Activated naive CD4-positive, alpha-beta T cell treated with anti-CD3 and anti-CD28 coated beads, Interleukin-2, amount 50 U/mL, for 72 hours (primary cell): Measurements from ENCODE around the gene TLL1. TPM values are rescaled to one million over a fixed set of nuclear protein-coding genes. Genes with fewer than 3 reads are reported as not detected.
A peak's percentile ranks its signal among the peaks of the same experiment; 100 is the strongest.

Source experiments
- ATAC-seq, 2 donors: fragments of 150-1000 bp; cut with Tn5 transposase; 2 replicates each; pipeline ENCODE4 v1.10.0; 2021; ENCODE audit warnings: mild to moderate bottlenecking in 2 of 2, moderate library complexity in 2 of 2
- DNase-seq, 2 donors: peaks; one replicate each; pipeline ENCODE4 v3.0.0; 2021 to 2022; ENCODE audit warnings: low spot score in 2 of 2
- H3K27ac Mint-ChIP-seq, 2 donors: one replicate each; pipeline ENCODE4 v1.8.0; 2022; ENCODE audit warnings: mild to moderate bottlenecking in 2 of 2, mixed read lengths in 2 of 2
- H3K36me3 Mint-ChIP-seq, 2 donors: one replicate each; pipeline ENCODE4 v1.8.0; 2022; ENCODE audit warnings: mixed read lengths in 2 of 2
- H3K9me3 Mint-ChIP-seq, 2 donors: one replicate each; pipeline ENCODE4 v1.8.0; 2022; ENCODE audit warnings: mixed read lengths in 2 of 2
- total RNA-seq, 2 donors: library from RNA; stranded (reverse); gene quantifications; one replicate each; pipeline ENCODE4 v1.2.3, GENCODE V29; 2022

The TLL1 gene
- total RNA-seq, 2 donors from 2014 or later = not detected

GRCh38 chr4:165994701-165995100, 121.7 kb downstream of the TLL1 start:
- no peak overlapping the region for H3K27ac Mint-ChIP-seq
- no peak for DNase-seq
- H3K36me3 Mint-ChIP-seq = no peaks in the 10 kb centered on the region
- ATAC-seq = no peak
- H3K9me3 Mint-ChIP-seq = peaks cover 2 to 3% of the 10 kb centered on the region in 2 donors

GRCh38 chr4:166003811-166004210, 130.8 kb downstream of the TLL1 start:
- ATAC-seq (no peak), DNase-seq (no peak)
- H3K27ac Mint-ChIP-seq = no peak overlapping the region
- H3K36me3 Mint-ChIP-seq = no peaks in the 10 kb centered on the region
- peaks cover 3% of the 10 kb centered on the region in 2 donors for H3K9me3 Mint-ChIP-seq

DNA sequence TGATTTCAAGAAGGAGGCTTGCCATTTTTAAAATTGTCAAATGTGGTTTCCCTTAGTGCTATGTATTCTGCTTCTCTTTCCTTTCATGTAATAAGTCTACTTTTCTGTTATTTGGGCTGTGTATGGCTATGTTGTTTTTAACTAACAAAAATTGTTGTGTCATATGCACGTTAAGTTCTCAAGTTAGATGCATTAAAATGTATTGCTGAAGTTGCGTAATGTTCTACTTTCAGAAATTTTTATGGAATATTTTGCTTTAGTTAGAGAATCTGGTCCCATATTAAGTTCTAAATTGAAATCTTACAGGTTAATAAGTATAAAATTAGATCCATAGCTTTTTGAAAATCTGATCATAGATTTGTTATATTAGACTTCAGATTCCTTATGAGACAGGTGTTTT, 133.2 kb downstream of the TLL1 start:
- ATAC-seq (no peak), DNase-seq (no peak)
- no peak overlapping the region for H3K27ac Mint-ChIP-seq
- peaks cover 0 to 3% of the 10 kb centered on the region in 2 donors for H3K9me3 Mint-ChIP-seq
- no peaks in the 10 kb centered on the region for H3K36me3 Mint-ChIP-seq

DNA sequence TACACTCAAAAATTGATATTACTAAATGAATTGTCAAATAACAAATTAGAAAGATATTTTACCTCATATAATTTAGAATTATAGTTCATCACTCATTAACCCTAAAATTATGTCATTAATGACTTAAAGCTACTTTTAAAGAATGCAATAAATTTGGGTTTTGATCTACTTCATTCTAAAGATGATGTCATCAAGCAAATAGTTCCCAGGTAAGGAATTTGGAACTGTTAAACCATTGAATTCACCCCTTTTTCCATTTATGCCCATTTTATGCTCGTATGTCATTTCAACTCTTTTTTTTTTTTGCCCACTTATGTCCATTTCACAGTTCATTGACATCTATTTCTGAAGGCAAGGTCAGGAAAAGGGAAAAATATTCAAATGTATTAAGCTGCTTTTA, 135.5 kb downstream of the TLL1 start:
- peaks cover 7 to 10% of the 10 kb centered on the region in 2 donors for H3K9me3 Mint-ChIP-seq
- no peaks in the 10 kb centered on the region for H3K36me3 Mint-ChIP-seq
- ATAC-seq (no peak), DNase-seq (no peak)
- no peak overlapping the region for H3K27ac Mint-ChIP-seq

DNA sequence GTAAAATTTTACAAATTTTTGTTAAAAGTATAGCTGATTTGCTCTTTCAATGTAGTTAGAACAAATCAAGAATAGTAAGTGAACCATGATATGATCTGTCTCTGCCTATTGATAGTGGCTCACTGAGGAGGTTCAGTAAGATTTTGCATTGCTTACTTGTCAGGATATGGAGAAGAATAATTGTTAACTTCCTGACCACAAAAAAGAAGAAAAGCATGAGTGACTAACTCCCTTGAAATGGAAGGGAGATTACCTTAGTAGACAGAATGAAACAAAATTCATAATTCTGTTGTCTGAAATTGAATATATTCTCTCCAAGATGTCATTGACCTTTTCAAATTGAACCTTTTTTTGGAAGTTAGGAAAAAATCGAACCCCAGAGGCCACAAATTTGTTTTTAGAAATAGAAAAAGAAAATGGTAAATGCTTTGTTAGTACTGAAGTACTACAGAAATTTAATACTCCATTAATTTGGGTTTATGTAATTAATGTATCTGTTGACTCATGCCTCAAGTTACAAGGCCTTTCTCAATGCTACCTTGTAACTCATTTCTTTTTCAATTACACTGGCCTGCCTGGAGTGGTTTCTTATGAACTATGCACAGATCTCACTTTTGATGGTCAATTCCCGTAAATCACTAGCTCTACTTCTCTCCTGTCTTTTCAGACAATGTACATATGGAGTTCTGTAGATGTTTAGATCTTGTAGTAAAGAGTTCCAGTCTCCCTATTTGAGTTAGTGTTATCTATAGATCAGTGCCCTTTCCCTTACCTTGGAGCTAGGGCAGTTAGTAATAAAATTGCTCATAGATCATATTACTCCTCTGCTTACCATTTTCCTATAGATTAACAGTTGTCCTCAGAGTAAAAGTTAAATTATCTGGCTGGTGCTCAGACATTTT, 139.3 kb downstream of the TLL1 start:
- Mint-ChIP-seq H3K9me3 (peaks cover 7% of the 10 kb centered on the region in 2 donors), H3K36me3 (no peaks in the 10 kb centered on the region), H3K27ac (no peak overlapping the region)
- DNase-seq (no peak), ATAC-seq (peak in 1 of 2 donors; percentile 47)

- Mint-ChIP-seq H3K27ac (no peak overlapping the region), H3K36me3 (no peaks in the 10 kb centered on the region), H3K9me3 (peaks cover 7% of the 10 kb centered on the region in 2 donors)
- DNase-seq (no peak), ATAC-seq (no peak)
Measured at GRCh38 chr4:166014411-166014810, 141.4 kb downstream of the TLL1 start.

- no peak for DNase-seq
- Mint-ChIP-seq H3K27ac (no peak overlapping the region), H3K36me3 (no peaks in the 10 kb centered on the region), H3K9me3 (peaks cover 0 to 4% of the 10 kb centered on the region in 2 donors)
- ATAC-seq = no peak
Measured at GRCh38 chr4:166017804-166018203, 144.8 kb downstream of the TLL1 start.

DNA sequence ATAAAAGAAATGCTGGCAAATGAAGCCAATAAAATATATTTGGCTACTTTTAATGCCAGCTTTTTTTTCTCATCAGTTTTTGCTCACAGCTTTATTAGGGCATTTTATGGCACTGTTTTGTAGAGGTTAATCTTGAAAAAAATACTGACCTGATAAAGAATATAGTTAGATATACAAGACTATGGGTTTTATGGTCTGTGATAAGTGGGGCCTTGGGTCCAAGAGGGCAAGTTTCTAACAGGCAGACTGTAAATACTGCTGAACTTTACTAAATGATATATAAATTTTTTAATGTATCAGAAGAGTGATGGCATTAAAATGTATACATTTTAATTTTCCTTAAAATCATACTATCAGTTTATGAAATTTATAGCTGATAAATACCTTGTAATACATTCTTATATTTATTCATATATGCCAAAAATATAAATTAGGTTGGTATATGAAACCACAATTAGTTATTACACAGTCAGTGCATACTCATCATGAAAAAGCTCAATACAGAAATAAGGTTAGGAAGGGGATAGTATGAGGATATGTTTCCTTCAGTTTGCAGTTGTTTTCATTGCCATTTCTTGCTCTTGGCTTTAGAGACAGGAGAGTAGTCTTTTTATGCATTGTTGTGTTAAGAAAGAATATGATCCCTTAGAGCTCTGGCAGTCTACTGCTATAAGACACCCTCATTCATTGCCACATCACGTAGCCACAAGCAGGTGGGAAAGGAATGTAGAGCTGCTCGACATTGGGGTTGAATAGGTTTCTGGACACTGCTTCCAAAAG, 146.6 kb downstream of the TLL1 start:
- Mint-ChIP-seq H3K36me3 (no peaks in the 10 kb centered on the region), H3K27ac (no peak overlapping the region), H3K9me3 (no peaks in the 10 kb centered on the region)
- ATAC-seq (no peak), DNase-seq (no peak)

DNA sequence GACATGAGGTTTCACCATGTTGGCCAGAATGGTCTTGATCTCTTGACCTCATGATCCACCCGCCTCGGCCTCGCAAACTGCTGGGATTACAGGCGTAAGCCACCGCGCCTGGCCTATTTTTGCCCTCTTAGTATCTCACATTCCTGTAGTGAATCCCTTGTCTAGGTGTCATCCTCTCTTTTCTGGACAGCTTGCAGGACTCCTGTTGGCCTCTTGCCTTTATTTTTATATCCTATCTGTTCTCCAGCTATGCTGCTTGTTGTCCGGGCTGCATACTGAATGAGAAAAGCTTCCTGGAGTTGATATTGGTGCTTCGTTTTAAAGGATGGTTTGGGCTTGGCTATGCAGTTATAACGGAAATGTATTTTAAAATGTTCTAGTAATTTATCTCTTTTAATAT, 148.6 kb downstream of the TLL1 start:
- ATAC-seq (no peak), DNase-seq (no peak)
- Mint-ChIP-seq H3K36me3 (no peaks in the 10 kb centered on the region), H3K27ac (no peak overlapping the region), H3K9me3 (no peaks in the 10 kb centered on the region)

GRCh38 chr4:166034965-166035364, 161.9 kb downstream of the TLL1 start:
- H3K9me3 Mint-ChIP-seq = no peaks in the 10 kb centered on the region
- ATAC-seq = no peak
- no peak for DNase-seq
- no peaks in the 10 kb centered on the region for H3K36me3 Mint-ChIP-seq
- no peak overlapping the region for H3K27ac Mint-ChIP-seq

DNA sequence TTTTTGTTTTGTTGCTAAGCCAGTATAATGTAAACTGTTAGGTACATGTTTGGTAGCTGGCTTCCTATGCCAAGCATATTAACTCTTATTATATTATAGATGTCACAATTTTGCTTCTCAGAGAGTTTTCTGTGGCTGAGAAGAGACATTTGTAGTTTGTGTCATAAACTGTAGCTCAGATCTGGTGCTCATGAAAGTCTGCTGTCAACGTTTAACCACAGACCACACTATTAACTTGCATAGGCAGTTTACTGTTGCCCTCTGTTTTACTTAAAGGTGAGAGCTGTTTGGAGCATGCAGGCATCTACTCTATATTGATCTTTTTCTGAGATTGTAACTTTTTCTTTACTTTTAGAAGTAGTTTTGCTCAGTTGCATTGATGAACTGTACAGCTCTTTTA, 166.8 kb downstream of the TLL1 start:
- ATAC-seq (no peak), DNase-seq (no peak)
- Mint-ChIP-seq H3K27ac (no peak overlapping the region), H3K9me3 (peaks cover 0 to 9% of the 10 kb centered on the region in 2 donors), H3K36me3 (no peaks in the 10 kb centered on the region)

GRCh38 chr4:166042510-166043055, 169.5 kb downstream of the TLL1 start:
- Mint-ChIP-seq H3K9me3 (peaks cover 0 to 9% of the 10 kb centered on the region in 2 donors), H3K27ac (no peak overlapping the region), H3K36me3 (no peaks in the 10 kb centered on the region)
- ATAC-seq (no peak), DNase-seq (no peak)

GRCh38 chr4:166043801-166044200, 170.8 kb downstream of the TLL1 start:
- Mint-ChIP-seq H3K27ac (no peak overlapping the region), H3K9me3 (peaks cover 0 to 9% of the 10 kb centered on the region in 2 donors), H3K36me3 (no peaks in the 10 kb centered on the region)
- DNase-seq (no peak), ATAC-seq (no peak)

DNA sequence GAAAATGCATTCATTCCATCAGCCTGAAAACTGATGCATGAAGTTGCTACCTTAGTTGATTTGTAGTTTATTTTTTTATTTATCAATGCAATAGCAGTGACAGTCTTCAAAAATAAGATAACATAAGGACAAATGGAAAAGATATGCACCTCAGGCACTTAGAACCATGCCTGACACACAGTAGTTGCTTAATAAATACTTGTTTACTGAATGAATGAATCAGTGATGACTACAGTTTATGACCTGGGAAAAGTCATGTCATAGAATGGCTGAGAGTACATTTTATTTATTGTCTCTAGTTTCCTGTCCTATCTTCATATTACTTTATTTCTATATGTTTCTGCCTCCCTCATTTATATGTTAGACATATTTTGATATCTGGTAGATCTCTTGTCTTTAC, 171.8 kb downstream of the TLL1 start:
- Mint-ChIP-seq H3K27ac (no peak overlapping the region), H3K9me3 (peaks cover 0 to 9% of the 10 kb centered on the region in 2 donors)
- ATAC-seq = no peak

DNA sequence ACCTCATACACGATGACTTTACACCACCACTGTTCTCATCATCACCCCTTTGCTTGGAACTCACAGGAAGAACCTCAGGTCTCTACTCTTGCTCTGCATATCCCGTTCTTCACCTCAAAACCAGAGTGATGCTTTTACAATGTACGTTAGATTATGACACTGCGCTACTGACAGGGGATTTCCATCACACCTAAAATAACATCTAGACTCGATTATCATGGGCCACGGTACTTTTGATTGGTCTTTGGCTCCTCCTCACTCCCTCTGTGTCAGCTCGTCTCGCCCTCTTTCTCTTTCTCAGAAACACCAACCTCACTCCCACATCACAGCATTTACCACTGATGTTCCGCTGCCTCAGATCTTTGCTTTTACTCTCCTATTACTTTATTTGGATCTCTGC, 172.4 kb downstream of the TLL1 start:
- no peak for DNase-seq
- peaks cover 0 to 9% of the 10 kb centered on the region in 2 donors for H3K9me3 Mint-ChIP-seq
- H3K27ac Mint-ChIP-seq = no peak overlapping the region
- peak; percentile 18 to 44 for ATAC-seq
- no peaks in the 10 kb centered on the region for H3K36me3 Mint-ChIP-seq

More for the DNA sequence above, 171.8 kb downstream of the TLL1 start:
- DNase-seq = no peak
- H3K36me3 Mint-ChIP-seq = no peaks in the 10 kb centered on the region

DNA sequence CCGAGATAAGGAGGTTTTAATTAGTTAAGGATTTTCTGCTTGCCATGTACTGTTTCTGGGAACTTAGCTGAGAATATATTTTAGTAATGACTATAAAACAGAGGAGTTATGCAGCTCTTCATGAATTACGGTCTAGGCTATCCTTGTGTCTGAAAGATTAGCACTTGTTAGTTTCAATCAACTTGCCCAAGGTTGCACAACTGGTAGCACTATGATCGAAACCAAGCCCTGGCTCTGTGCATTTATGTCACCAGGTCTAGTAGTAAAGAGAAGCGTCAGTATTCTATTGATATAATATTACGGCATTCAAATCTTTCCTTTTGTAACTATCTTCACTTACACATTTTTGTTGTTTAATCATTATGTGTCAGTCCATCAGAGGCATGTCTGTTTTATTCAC, 176.0 kb downstream of the TLL1 start:
- no peak for DNase-seq
- peaks cover 0 to 4% of the 10 kb centered on the region in 2 donors for H3K9me3 Mint-ChIP-seq
- H3K27ac Mint-ChIP-seq = no peak overlapping the region
- no peaks in the 10 kb centered on the region for H3K36me3 Mint-ChIP-seq
- ATAC-seq = no peak

DNA sequence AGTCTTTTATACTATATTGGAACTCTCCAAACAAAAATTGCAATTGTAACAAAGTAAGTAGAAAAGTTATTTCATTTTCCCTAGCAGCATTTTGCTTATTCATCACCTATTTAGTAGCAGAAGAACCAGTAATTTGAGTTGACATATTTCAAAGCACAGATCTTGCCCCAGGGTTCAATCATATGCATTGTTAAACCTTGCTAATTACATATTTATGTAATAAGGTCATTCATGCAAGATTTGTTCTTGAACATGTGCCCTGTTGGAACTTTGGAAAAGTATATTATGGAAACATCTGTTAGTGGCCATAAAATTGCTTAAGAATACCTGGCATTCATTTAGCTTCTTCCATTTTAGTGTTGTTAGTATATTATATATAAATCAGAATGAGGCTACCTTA, 191.7 kb downstream of the TLL1 start:
- peaks cover 0 to 3% of the 10 kb centered on the region in 2 donors for H3K9me3 Mint-ChIP-seq

More for the DNA sequence above, 191.7 kb downstream of the TLL1 start:
- Mint-ChIP-seq H3K27ac (no peak overlapping the region), H3K36me3 (no peaks in the 10 kb centered on the region)
- no peak for ATAC-seq
- DNase-seq = no peak
